ENCODE data around the gene TECPR2. TPM values are rescaled to one million over a fixed set of nuclear protein-coding genes. Genes with fewer than 3 reads are reported as not detected.

TECPR2 gene
- total and polyA plus RNA-seq, 2 of the 13 experiments (the other 11 are each of a cell fraction or from before 2014, with no cell fraction given), result 3.5 to 5.7 TPM

- TF ChIP-seq GMEB2 (CRISPR knock-in tag; IDR thresholded peaks at IDR 0.05; ENCODE audit: low read depth) (no peak), PTBP1 (IDR thresholded peaks at IDR 0.05; ENCODE audit: low read depth, low read length, poor library complexity, severe bottlenecking) (no peak), KLF11 (CRISPR knock-in tag; IDR thresholded peaks at IDR 0.05) (peak; percentile 70), TP53 (CRISPR knock-in tag; conservative IDR thresholded peaks at IDR 0.05) (no peak), MAFF (IDR thresholded peaks at IDR 0.05; ENCODE audit: low read depth, low read length) (no peak), POGZ (CRISPR knock-in tag; IDR thresholded peaks at IDR 0.05) (peak; percentile 89), FOXP4 (CRISPR knock-in tag; IDR thresholded peaks at IDR 0.05) (no peak; the same call in 1 of the 2 replicates), HOMEZ (CRISPR knock-in tag; IDR thresholded peaks at IDR 0.05; ENCODE audit: low read depth) (peak; percentile 89), HDAC6 (IDR thresholded peaks at IDR 0.05; ENCODE audit: low read depth, low read length) (no peak), SMYD3 (CRISPR knock-in tag; IDR thresholded peaks at IDR 0.05) (no peak), NFKBIZ (CRISPR knock-in tag; IDR thresholded peaks at IDR 0.05) (peak; percentile 23; the same call in 1 of the 2 replicates), ATRX (CRISPR knock-in tag; IDR thresholded peaks at IDR 0.05; ENCODE audit: borderline replicate concordance) (no peak), HINFP (CRISPR knock-in tag; IDR thresholded peaks at IDR 0.05; ENCODE audit: low read depth) (peak; percentile 64; the same call in 1 of the 2 replicates), GATAD2A (CRISPR knock-in tag; IDR thresholded peaks at IDR 0.05) (peak; percentile 73), PCBP1 (IDR thresholded peaks at IDR 0.05; ENCODE audit: borderline replicate concordance, low read depth, low read length) (no peak), HDAC2 (CRISPR knock-in tag; IDR thresholded peaks at IDR 0.05) (peak; percentile 53), SRSF9 (IDR thresholded peaks at IDR 0.05; ENCODE audit: borderline replicate concordance, insufficient read depth, low read depth, low read length, poor library complexity, severe bottlenecking) (no peak), GZF1 (CRISPR knock-in tag; IDR thresholded peaks at IDR 0.05) (no peak), SOX5 (CRISPR knock-in tag; IDR thresholded peaks at IDR 0.05; ENCODE audit: borderline replicate concordance) (peak; percentile 49; the same call in 1 of the 2 replicates), BHLHE40 (IDR thresholded peaks at IDR 0.05; ENCODE audit: low read length) (peak; percentile 25; the same call in 1 of the 2 replicates), AGO2 (optimal IDR thresholded peaks at IDR 0.05; ENCODE audit: low read depth, low read length) (no peak), ZFP90 (CRISPR knock-in tag; IDR thresholded peaks at IDR 0.05; ENCODE audit: borderline replicate concordance) (no peak), TEAD2 (CRISPR knock-in tag; IDR thresholded peaks at IDR 0.05) (no peak), MBD4 (IDR thresholded peaks at IDR 0.05; ENCODE audit: borderline replicate concordance, low read length) (no peak), IRX3 (CRISPR knock-in tag; IDR thresholded peaks at IDR 0.05; ENCODE audit: borderline replicate concordance, low read depth) (no peak)
These were observed 161.9 kb downstream of the TECPR2 start (continued) for GRCh38 chr14:102524451-102525218.
